Caki2 (cell line): Measurements from ENCODE around the gene TXN2. TPM values are rescaled to one million over a fixed set of nuclear protein-coding genes. Genes with fewer than 3 reads are reported as not detected.
A peak's percentile ranks its signal among the peaks of the same experiment; 100 is the strongest.
"Not testable (repeated sequence)": the region's sequence is repeated elsewhere in the genome, so short reads cannot be mapped to it uniquely, and the experiment has no call there.

ENCODE experiments used
- DNase-seq: peaks from one replicate; pipeline ENCODE4 v3.0.0-alpha.2; 2015; ENCODE audit warnings: low read depth
- in situ Hi-C: cut with HindIII; loops from 2 replicates; pipeline ENCODE4 v1.10.0; 2016; ENCODE audit warnings: low sequenced_read_pairs, low pct_unique_long_range_greater_than_20kb, mixed read lengths
- total RNA-seq: library from RNA; depleted of rRNA; stranded (reverse); fragments of >200 nt; shearing (Covaris generic); gene quantifications from 2 replicates; pipeline ENCODE4 v1.2.3, GENCODE V29; 2014; ENCODE audit warnings: low replicate concordance; rRNA removed

TXN2 gene, protein sequence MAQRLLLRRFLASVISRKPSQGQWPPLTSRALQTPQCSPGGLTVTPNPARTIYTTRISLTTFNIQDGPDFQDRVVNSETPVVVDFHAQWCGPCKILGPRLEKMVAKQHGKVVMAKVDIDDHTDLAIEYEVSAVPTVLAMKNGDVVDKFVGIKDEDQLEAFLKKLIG
- total RNA-seq: 93.9 and 117 TPM in 2 replicates

DNA sequence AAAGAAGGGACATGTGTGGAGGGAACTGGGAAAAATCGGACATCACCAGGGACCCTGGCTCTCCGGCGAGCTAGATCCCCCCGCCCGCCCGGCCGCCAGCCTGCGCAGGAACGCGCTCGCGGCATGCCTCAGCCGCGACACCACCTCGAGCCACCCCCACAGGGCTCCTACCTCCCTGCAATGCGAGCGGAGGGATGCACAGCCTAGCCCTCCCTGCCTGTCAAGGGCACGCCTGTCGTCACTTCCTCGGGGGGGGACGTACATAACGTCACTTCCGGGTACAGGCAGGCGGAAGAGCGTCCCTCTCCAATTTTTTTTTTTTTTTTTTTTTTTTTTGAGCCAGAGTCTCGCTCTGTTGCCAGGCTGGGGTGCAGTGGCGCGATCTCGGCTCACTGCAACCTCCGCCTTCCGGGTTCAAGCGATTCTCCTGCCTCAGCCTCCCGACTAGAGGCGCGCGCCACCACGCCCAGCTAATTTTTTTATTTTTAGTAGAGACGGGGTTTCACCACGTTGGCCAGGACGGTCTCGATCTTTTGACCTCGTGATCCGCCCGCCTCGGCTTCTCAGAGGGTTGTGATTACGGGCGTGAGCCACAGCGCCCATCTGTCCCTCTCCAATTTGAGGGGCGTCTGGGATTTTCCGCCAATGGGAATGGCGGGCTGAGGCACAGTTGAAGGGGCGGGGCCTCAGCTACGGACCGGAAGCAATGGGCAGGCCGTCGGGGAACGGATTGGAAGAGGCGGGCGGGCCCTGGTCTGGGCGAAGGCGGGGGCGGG is at the start of gene TXN2:
TSS of gene TXN2 (minus strand) at position 248 of the 776 bp plus-strand sequence. CDS start 803 bp downstream, outside the sequence.
- in situ Hi-C loops: no loop called here
- DNase-seq: peak; percentile 97

DNA sequence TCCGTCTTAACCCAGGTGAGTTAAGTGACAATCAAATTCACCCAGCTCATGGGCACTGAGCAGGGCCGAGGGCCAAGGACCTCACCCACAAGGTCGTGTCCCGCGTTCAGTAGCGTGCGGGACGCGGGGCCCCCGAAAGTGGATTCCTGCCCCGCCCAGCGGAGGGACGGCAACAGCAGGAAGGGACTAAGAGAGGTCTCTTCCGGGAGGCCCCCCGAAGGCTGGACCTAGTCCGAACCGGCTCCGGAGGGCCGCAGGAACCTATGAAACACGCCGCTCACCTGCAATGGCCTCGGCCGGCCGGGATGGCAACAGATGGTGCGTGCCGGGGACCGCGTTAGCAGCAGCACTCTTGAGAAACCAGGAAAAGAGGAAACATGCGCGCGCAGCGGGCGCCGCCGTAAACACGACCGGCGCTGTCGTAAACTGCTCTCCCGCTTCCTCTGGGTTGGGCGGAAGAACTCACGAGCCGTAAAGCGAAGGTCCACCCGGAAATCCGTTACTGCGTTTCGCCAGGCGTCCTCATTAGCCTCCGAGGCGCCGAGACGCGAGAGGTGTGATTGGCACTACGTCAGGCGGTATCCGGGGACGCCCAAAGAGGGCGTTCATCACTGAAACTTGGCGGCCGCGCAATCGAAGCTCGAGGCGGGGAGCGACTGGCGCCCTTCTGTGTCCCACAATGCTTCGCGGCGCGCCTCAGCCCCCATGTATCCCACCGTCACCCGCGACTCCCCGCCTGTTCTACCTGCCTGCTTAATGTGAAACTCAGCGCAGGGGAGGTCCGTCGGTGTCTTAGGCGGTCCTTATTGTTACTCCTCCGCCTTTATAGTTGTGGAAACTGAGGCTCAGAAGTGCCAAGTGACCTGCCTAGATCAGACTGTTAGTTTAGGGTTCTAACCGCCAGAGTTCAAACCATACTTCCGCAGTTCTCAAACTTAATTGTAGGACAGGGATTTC is 47.6 kb upstream of the TXN2 start, which contains the start of gene EIF3D:
TSS of gene EIF3D (minus strand) at position 372 of the 957 bp plus-strand sequence. CDS start 3,045 bp downstream, outside the sequence.
- peak; percentile 100 for DNase-seq
- in situ Hi-C loops: no loop called here

DNA sequence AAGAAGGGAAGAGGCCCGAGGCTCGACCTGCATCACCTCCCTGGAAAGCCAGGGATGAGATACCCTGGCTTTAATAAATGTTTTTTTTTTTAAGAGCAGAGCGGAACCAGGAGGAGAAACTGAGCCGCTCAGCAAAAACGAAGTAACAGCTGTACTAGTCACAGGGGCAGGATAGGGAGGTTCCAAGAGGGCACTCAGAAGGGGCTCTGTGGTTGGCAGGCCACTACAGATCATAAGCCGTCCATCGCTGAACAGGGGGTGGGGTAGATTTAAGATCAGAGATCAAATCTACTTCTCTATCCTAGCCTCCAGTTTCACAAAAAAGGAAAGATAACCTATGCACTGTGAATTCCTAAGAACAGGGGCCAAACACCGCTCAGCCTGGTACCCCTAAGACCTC is 46.9 kb upstream of the TXN2 start:
- in situ Hi-C loops: no loop called here
- no peak for DNase-seq

DNA sequence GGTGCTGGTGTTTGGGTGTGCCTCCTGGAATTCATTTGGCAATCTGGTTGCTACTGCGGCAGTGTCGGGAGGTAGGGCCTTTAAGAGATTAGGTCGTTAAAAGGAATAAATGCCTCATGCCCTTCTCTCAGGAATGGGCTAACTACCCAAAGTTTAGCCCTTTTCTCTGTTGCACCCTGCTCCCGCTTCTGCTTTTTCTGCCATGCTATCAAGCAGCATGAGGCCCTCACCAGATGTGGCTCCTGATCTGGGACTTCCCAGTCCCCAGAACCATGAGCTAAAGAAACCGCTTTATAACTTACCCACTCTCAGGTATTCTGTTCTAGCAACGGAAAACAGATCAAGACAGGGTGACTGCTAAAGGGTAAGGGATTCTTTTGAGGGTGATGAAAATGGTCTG is 41.2 kb upstream of the TXN2 start:
- no peak for DNase-seq
- in situ Hi-C loops: no loop called here

DNA sequence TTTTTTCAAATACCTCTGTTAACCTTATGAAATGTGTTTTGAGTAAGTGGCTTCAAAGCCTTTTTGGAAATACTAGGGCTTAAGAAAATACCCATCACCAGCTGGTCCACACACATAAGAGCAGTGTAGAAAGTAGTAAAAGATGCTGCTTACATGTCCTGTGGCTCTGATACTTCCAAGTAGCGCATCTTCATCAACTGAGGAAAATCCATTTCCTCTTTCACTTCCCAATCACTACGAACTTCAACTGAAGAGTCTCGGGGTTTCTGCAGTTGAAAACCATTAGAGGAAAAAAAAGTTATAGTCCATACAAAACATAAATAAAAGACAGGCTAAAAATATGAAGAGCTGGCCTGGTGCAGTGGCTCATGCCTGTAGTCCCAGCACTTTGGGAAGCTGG is 39.0 kb upstream of the TXN2 start:
- in situ Hi-C loops: no loop called here
- no peak for DNase-seq

DNA sequence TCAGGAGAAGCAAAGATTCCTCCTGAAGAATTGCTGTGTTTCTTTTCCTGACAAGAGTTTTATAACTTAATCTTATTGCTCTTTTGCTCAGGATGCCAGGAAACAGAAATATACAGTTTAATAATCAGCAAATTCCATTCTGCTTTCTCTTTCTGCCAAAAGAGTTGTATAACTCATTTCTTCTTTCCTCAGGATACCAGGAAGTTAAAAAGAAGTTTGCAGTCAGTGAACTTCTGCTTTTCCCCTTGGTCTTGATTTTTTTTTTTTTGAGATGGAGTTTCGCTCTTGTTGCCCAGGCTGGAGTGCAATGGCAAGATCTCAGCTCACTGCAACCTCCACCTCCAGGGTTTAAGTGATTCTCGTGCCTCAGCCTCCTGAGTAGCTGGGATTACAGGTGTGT is 38.5 kb upstream of the TXN2 start:
- DNase-seq, in situ Hi-C loops: not testable (repeated sequence)

DNA sequence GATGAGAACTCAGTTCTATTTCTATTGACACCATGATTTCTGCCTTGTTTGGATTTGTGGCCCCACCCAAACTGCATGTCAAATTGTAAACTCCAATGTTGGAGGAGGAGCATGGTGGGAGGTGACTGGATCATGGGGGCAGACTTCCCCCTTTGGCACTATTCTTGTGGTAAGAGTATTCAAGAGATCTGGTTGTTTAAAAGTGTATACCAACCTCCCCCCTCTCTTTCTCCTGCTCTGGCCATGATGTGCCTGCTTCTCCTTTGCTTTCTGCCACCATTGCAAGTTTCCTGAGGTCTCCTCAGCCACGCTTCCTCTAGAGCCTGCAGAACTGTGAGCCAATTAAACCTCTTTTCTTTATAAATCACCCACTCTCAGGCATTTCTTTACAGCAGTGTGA is 33.3 kb upstream of the TXN2 start:
- DNase-seq: no peak
- in situ Hi-C loops: no loop called here

DNA sequence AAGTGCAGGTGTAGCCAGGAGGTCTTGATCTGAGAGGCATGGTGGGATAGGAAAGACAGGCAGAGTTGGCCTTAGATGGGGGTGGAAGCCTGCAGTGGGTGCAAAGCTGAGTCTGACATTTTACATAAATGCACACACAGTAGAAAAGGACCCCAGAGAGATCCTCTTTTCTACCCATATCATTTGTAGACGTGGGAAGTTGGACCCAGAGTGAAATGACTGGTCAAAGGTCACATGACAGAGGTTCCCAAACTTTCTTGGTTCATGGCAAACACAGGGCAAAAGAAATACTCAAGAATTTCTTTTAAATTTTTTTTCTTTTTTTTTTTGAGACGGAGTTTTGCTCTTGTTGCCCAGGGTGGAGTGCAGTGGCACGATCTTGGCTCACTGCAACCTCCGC is 31.6 kb upstream of the TXN2 start:
- DNase-seq: no peak
- in situ Hi-C loops: no loop called here

DNA sequence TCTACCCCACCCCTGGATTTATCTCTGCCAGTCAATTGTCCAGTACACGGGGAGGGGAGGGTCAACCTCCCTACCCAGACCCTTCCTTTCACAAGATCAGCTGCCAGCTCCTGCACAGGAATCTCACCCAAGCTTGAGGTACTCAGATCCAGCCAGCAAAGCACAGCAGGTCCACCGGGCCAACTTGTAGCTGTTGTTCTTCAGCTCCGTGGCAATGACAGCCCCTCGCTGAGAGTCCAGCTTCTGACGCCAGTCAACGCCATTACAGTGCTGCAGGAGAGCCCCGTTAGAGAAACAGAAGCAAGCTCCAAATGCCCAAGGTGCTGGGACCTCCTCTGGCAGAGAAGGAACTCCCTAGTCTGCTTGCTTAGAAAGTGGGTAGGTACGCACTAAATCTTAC is 30.9 kb upstream of the TXN2 start:
- in situ Hi-C loops: no loop called here
- DNase-seq: no peak

DNA sequence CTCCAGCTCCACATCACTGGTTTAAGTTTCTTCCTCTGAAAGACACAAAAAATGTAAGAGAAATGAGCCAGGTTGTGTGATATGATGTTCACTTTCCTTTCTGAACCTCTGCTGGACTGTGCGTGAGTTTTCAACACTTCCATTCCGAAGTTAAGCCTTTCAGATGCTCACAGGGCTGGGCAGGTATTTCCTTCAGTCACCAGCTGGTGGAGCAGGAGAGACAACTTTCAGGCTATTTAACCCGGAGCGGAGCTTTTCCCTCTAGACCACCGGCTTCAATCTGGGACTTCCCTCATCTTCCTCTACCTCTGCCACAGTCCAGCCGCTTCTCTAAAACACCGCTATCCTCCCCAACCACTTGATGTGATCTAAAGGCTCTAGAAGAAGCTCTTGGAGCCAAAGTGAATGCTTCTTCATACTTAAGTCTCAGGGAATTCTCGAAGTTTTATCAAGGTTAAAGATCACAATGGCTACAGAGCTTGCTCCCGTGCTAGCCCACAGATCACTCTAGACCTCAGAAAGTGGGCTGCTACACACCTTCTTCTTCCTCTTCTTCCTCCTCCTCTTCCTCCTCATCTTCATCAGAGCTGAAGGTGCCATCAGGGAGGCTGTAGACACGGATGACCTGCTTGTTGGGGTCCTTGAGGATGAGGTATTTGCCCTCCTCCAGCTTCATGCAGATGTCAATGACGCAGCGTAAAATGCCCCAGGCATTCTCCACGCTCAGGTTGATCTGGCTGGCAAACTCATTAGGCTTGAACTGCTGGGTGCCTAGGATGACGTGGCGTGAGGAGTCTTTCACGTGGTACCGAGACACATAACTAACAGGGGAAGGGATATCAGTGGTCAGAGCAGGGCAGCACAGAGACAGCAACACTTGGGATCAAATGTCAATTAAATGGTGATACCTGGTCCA is 29.8 kb upstream of the TXN2 start:
- in situ Hi-C loops: no loop called here
- DNase-seq: peak; percentile 94

DNA sequence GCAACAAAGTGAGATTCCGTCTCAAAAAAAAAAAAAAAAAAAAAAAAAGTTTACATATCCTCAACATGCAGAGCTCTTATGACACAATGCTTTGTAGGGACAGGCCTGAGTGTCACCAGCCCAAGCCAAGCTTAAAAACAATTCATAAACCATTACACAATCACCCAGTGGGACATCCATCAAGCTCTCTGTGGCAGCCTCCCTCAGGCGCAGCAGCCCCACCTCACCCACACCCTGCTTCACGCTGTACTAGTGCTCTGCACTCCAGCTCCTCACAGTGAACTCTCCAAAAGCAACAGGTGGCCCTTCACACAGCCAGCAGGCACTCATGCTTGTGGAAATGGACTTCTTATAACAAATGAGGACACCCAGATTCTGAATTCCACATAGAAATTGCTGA is 28.9 kb upstream of the TXN2 start:
- peak; percentile 75 for DNase-seq
- in situ Hi-C loops: no loop called here

DNA sequence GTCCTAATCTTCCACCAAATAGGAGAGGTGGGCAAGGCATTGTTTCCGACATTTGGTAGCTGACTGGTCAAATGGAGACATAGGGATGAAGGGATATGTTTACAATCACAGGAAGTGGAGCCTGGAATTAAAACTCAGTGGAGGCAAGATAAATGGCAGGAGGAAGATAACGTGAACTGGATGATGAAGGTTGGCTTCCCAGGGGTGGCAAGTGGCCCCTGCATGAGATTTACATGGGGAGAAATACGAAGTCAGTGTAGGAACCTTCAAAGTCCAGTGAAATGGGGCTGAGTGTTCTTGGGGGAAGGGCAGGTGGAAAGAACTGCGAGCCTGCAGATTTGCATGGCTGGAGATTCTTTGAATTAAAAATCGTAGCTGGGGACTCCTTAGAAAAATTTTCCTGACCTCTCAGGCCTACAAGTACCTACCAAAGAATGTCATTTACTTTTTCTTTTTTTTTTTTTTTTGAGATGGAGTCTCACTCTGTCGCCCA is 26.1 kb upstream of the TXN2 start:
- no peak for DNase-seq
- in situ Hi-C loops: no loop called here

DNA sequence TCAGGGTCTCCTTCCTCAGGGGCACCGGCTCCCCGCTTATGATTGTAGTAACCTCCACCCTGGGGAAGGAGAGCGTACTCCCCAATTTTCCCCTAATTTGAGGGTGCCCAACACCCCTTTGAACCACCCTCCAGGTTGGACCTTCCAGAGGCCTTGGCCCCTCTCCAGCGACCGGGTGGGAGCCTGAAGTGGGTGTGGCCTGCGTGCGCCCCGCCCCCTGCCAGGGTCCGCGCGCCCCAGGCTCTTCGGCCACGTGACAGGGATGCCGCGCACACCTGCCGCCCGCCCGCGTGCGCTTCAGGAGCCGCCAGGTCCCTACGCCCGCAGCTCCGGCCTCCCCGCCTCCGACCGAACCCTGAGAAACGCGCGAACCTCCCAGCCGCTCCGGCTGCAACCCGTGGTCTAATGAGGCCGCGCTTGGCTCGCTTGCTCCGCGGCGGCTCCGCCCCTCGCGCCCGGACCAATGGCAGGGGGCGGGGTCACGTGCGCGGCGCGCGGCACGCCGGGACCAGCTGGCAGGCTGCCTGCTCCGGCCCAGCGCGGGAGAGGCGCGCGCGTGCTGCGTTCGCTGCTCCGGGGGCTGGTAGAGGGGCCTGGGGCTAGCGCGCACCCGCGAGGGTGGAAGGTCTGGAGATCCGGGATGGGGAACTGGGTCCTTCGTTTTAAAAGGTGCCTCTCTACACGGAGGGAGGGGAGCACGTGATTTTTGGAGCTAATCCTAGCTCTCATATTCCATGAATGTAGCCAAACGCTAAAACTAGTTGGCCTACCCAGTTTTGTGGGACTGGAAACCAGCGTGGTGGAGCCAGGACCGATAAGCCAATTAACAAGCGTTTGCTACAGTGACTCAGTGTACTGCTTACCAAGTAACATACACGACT is 25.4 kb upstream of the TXN2 start, which contains the start of gene FOXRED2:
TSS of gene FOXRED2 (minus strand) at position 404 of the 881 bp plus-strand sequence. CDS start 618 bp downstream, outside the sequence.
- in situ Hi-C loops: no loop called here
- peak; percentile 91 for DNase-seq

DNA sequence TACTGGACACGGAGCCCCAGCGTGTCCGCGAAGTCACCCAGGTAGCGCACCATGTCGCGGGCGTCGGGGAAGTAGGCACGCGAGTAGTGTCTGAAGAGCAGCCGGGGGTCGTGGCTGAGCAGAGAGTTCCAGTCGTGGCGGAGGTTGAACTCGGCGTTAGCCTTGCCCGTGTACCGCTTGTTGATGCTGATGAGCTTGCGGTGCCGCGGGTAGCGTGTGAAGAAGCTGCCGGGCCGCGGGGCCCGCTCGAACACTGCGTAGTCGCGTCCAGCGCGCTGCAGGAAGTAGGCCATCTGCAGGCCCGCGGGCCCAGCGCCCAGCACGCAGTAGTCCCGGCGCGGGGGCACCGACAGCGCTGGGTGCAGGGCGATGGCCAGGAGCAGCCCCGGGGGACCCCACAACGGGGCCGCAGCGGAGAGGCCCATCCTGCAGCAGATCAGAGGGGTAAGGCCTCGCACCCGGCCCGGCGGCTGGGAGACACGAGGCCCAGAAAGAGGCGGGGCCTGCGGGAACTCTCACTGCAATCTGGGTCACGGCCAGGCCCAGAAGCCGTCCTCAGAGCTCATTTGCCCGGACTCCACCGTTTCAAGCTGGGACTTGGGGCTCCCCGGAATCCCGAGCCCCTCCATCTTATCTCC is 24.7 kb upstream of the TXN2 start:
- in situ Hi-C loops: no loop called here
- DNase-seq: no peak

DNA sequence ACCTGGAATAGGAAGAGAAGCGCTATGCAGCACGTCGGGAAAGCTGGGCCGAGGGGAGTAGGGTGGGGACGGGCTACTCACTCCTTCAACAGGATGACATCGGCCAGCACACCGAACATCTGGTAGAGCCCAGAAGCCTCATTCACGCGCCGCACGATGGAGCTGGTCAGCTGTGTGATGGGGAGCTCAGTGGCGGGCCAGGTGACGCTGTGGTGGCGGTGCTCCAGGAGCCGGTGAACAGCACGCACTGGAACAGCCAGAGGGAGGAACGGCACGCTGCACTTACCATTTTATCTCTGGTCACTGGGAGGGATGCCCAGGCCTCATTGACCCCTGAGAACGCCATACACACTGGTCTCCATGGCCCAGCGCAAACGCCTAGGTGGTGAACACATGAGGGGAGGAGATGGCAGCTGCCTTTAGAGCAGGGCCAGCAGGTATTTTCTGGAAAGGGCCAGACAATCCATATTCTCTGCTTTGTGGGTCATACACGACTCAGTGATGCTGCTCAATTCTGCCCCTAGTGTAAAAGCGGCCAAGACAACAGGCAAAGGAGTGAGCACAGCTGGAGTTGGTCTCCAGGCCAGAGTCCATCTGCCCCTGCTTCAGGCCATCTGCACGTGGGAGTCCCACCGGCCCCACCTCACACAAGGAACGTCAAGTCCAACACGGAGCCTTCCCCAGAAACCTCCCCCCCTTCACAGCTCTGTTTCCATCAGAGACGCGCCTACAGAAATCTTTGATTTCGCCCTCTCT is 16.6 kb upstream of the TXN2 start:
- in situ Hi-C loops: no loop called here
- DNase-seq: no peak
